ENCODE data around the gene MAGI1.

GRCh38 chr3:65908588-65908987, 130.1 kb downstream of the MAGI1 start:
- no peak for TF ChIP-seq CDX4 (CRISPR knock-in tag; IDR thresholded peaks at IDR 0.05; ENCODE audit: borderline replicate concordance)
- no peak for TF ChIP-seq CTCF (IDR thresholded peaks at IDR 0.05)
- TF ChIP-seq ATF3 (CRISPR knock-in tag; conservative IDR thresholded peaks at IDR 0.05), result no peak
- no peak for TF ChIP-seq NR2C2 (CRISPR knock-in tag; IDR thresholded peaks at IDR 0.05)
- TF ChIP-seq NFE2L1 (CRISPR knock-in tag; IDR thresholded peaks at IDR 0.05), result no peak
- no peak for TF ChIP-seq MAX (CRISPR knock-in tag; IDR thresholded peaks at IDR 0.05)
- no peak for TF ChIP-seq CREB1 (CRISPR knock-in tag; IDR thresholded peaks at IDR 0.05)
- no peak for TF ChIP-seq NFYB (CRISPR knock-in tag; conservative IDR thresholded peaks at IDR 0.05; ENCODE audit: low read depth)
- no peak for TF ChIP-seq FOXK1 (CRISPR knock-in tag; IDR thresholded peaks at IDR 0.05)

All from WTC11 (cell line).